Measurements from ENCODE around the gene ADAMTS9. TPM values are rescaled to one million over a fixed set of nuclear protein-coding genes. Genes with fewer than 3 reads are reported as not detected.

Gene ADAMTS9
- total RNA-seq, 2 donors from 2014 or later: 104 to 420 TPM

- peaks cover 4 to 39% of the 10 kb centered on the region in 2 donors for H3K4me1 ChIP-seq (ENCODE audit: control insufficient read depth in 1 of 2, low read depth in 2 of 2)
- DNase-seq (ENCODE audit: low spot score) (no peak), ATAC-seq (ENCODE audit: insufficient number of reproducible peaks, low FRiP score, low read depth) (no peak)
- H3K36me3 ChIP-seq: peaks cover 4% of the 10 kb centered on the region
- H3K4me3 ChIP-seq: no peak overlapping the region
- H3K9me3 ChIP-seq: no peaks in the 10 kb centered on the region
- no peaks in the 10 kb centered on the region for H3K27me3 ChIP-seq (replicated peaks; ENCODE audit: insufficient read depth)
- TF ChIP-seq CTCF (IDR thresholded peaks at IDR 0.05): no peak
- H3K27ac ChIP-seq: no peak overlapping the region
Observed at GRCh38 chr3:64693031-64693430, 5.2 kb upstream of the ADAMTS9 start.

GRCh38 chr3:64691051-64691450 is 3.3 kb upstream of the ADAMTS9 start:
- Histone ChIP-seq H3K27ac (no peak overlapping the region), H3K9me3 (no peaks in the 10 kb centered on the region), H3K4me3 (no peak overlapping the region), H3K4me1 (ENCODE audit: control insufficient read depth in 1 of 2, low read depth in 2 of 2) (peaks cover 4 to 31% of the 10 kb centered on the region in 2 donors), H3K27me3 (replicated peaks; ENCODE audit: insufficient read depth) (no peaks in the 10 kb centered on the region), H3K36me3 (peaks cover 4% of the 10 kb centered on the region)
- no peak for TF ChIP-seq CTCF (IDR thresholded peaks at IDR 0.05)
- no peak for DNase-seq (ENCODE audit: low spot score)
- no peak for ATAC-seq (ENCODE audit: insufficient number of reproducible peaks, low FRiP score, low read depth)

DNA sequence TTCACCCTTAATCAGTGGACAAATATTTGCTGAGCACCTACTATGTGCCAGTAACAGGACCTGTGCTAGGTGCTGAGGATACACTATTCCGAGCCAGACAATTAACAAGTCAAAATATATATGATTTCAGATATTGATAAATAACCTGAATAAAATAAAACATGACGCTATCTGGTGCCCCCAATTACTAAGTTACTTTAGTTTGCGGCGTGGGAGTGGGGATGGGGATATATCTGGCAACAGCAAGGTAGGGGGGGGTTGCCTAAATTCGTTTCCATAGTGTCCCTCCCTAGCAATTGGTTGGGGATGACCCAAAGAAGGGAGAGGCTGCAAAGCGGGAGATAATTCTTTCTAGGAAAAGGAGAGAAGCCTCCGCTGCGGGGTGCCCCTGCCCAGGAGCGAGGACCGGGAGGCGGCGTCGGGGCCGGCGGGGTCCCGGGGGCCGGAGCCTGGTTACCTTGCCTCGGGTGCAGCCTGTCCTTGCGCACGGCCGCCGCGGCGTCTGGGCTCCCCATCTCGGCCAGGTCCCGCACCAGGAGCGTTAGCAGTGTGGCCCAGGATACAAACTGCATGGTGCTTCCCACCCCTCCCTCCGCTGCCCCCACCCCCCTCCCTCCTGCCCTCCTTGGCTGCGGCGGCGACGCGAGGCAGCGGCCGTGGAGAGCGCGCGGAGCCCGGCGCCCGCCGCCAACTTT is 567 bp downstream of the ADAMTS9 start:
- peak overlapping the region; percentile 93 for H3K4me3 ChIP-seq
- H3K9me3 ChIP-seq: no peaks in the 10 kb centered on the region
- no peak for TF ChIP-seq CTCF (IDR thresholded peaks at IDR 0.05)
- peaks cover 2% of the 10 kb centered on the region for H3K36me3 ChIP-seq
- DNase-seq (ENCODE audit: low spot score): no peak
- no peak for ATAC-seq (ENCODE audit: insufficient number of reproducible peaks, low FRiP score, low read depth)
- peaks cover 0 to 35% of the 10 kb centered on the region in 2 donors for H3K4me1 ChIP-seq (ENCODE audit: control insufficient read depth in 1 of 2, low read depth in 2 of 2)
- H3K27me3 ChIP-seq (replicated peaks; ENCODE audit: insufficient read depth): no peaks in the 10 kb centered on the region
- peak overlapping the region; percentile 99 for H3K27ac ChIP-seq

DNA sequence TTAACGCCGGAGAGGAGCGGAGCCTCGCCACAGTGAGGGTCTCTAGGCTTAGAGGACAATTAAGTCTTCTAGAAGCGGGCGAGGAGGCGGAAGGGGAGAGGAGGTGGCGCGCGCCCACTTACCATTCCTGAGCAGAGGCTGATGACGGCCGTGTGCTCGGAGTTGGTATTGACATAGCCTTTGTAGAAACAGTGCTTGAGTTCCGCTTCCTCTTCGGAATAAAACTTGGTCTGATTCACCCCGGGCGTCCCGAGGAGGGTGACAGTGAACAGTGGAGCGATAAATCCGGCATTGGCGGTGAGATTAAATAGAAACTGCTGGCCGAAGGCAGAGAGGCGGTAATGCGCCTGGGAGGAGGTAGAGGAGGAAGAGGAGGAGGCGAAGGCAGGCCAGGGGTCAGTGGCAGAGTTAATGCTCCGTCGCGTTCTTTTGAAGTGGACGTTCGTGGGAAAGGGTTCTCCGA is 1.3 kb downstream of the ADAMTS9 start:
- H3K4me1 ChIP-seq (ENCODE audit: control insufficient read depth in 1 of 2, low read depth in 2 of 2): peaks cover 0 to 36% of the 10 kb centered on the region in 2 donors
- no peaks in the 10 kb centered on the region for H3K9me3 ChIP-seq
- H3K36me3 ChIP-seq: no peaks in the 10 kb centered on the region
- H3K4me3 ChIP-seq: peak overlapping the region; percentile 93
- ATAC-seq (ENCODE audit: insufficient number of reproducible peaks, low FRiP score, low read depth) (no peak), DNase-seq (ENCODE audit: low spot score) (no peak)
- H3K27ac ChIP-seq: peak overlapping the region; percentile 99
- no peaks in the 10 kb centered on the region for H3K27me3 ChIP-seq (replicated peaks; ENCODE audit: insufficient read depth)
- TF ChIP-seq CTCF (IDR thresholded peaks at IDR 0.05): no peak

- H3K27me3 ChIP-seq (replicated peaks; ENCODE audit: insufficient read depth): no peaks in the 10 kb centered on the region
- peak overlapping the region; percentile 93 for H3K4me3 ChIP-seq
- H3K9me3 ChIP-seq: no peaks in the 10 kb centered on the region
- H3K36me3 ChIP-seq: no peaks in the 10 kb centered on the region
- peak; percentile 11 for TF ChIP-seq CTCF (IDR thresholded peaks at IDR 0.05)
- H3K4me1 ChIP-seq (ENCODE audit: control insufficient read depth in 1 of 2, low read depth in 2 of 2): peaks cover 0 to 36% of the 10 kb centered on the region in 2 donors
- ATAC-seq (ENCODE audit: insufficient number of reproducible peaks, low FRiP score, low read depth) (peak; percentile 62), DNase-seq (ENCODE audit: low spot score) (peak; percentile 60)
- peak overlapping the region; percentile 99 for H3K27ac ChIP-seq
Observed at GRCh38 chr3:64685800-64686445, 1.9 kb downstream of the ADAMTS9 start.

All from thoracic aorta (tissue), 2 donors.